ES-I3 (cell line): ENCODE data around the gene NEO1.
"Not testable (repeated sequence)": the region's sequence is repeated elsewhere in the genome, so short reads cannot be mapped to it uniquely, and the experiment has no call there.

ENCODE experiments used
- H3K36me3 ChIP-seq: 2 replicates; pipeline ENCODE4 v1.6.1; 2013; ENCODE audit warnings: mild to moderate bottlenecking, low read length, control low read depth, moderate library complexity; ENCODE audit not compliant: insufficient read depth
- H3K4me1 ChIP-seq: 2 replicates; pipeline ENCODE4 v1.6.1; 2013; ENCODE audit warnings: mild to moderate bottlenecking, control low read depth, low read length; ENCODE audit not compliant: insufficient read depth
- H3K9ac ChIP-seq: 2 replicates; pipeline ENCODE4 v1.6.1; 2013; ENCODE audit warnings: low read depth, mild to moderate bottlenecking, low read length, moderate library complexity
- H3K9me3 ChIP-seq: 2 replicates; pipeline ENCODE4 v1.6.1; 2013; ENCODE audit warnings: mild to moderate bottlenecking, low read length, moderate library complexity; ENCODE audit not compliant: control insufficient read depth, insufficient read depth

The NEO1 gene

DNA sequence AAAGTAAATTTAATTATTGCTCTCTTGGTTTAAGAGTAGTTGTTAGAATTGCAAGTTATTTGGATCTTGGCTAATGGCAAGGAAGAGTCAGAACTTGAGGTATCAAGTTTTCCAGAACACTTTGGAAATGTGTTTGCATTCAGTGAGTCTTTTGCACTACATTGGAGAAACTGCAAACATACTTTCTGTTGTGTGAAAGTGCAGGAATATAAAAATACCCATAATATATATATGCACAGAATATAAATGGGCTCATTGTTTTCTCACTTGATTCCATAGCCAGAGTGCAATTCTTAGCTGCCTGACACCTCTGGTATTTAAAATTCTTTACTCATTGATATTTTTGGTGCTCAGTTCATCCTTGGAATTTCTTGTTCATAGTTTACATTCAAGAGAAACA is 223.6 kb downstream of the NEO1 start:
- no peaks in the 10 kb centered on the region for H3K36me3 ChIP-seq
- no peaks in the 10 kb centered on the region for H3K9me3 ChIP-seq
- no peak overlapping the region for H3K9ac ChIP-seq
- no peaks in the 10 kb centered on the region for H3K4me1 ChIP-seq

DNA sequence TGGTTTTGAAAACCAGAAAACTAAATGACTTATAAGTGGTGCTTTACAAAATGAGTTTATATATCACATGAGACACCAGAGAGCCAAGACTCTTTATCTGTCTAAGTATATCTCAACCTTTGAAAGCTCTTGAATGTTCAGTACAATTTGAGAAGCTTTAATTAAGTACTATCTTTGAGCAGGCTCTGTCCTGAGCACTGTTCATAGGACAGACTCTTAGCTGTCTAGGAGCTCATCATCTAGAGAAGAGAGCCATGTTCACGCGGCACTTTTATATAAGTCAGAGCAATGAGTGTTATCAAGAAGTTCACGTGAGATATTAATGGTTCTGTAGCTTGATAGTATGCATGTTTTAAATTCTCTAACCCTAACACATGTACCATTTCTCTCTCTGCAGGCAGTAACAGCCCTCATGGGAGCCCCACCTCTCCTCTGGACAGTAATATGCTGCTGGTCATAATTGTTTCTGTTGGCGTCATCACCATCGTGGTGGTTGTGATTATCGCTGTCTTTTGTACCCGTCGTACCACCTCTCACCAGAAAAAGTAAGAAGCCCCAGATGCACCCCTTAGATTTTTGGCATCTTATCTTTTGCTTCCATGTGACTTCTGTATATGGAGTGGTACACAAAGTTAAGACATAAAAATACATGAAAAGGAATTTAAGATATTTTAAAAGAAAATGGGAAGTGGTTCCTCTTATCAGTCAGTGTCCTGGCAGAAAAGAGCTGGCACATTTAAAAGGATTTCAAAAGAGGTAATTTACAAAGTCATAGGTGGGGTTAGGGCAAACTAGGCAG is 230.5 kb downstream of the NEO1 start:
- Histone ChIP-seq H3K4me1 (no peaks in the 10 kb centered on the region), H3K36me3 (peaks cover 5% of the 10 kb centered on the region; the same call in 1 of the 2 replicates), H3K9ac (no peak overlapping the region), H3K9me3 (no peaks in the 10 kb centered on the region)

DNA sequence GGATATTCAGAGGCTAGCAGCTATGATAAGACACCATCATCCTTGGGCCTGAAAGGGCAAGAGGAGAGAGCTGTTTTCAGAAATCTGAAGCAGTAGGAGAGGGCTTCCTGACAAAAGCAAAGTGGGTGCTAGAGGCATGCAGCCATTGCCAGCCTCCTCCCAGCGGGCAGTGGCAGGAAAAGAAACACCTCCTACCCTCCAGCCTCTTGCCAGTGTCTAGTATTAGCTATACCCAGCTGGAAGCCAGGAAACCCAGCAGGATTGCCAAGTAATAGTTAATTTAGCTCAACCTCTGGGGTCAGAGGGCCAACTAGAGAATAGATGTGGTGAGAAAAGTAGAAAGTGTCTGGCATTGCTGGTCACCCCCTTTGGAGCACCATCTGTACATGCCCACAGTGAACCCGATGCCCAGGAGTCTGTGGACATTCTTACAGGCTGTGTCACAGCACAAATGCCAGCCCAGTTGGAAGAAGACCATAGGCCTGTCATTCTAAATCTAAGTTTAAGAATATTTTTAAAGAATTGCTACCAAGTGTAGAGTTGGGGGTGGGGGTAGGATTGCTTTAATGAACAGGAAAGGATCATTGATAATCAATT is 231.2 kb downstream of the NEO1 start:
- no peaks in the 10 kb centered on the region for H3K4me1 ChIP-seq
- H3K9me3 ChIP-seq, result no peaks in the 10 kb centered on the region
- H3K36me3 ChIP-seq, result peaks cover 5% of the 10 kb centered on the region; the same call in 1 of the 2 replicates
- no peak overlapping the region for H3K9ac ChIP-seq

DNA sequence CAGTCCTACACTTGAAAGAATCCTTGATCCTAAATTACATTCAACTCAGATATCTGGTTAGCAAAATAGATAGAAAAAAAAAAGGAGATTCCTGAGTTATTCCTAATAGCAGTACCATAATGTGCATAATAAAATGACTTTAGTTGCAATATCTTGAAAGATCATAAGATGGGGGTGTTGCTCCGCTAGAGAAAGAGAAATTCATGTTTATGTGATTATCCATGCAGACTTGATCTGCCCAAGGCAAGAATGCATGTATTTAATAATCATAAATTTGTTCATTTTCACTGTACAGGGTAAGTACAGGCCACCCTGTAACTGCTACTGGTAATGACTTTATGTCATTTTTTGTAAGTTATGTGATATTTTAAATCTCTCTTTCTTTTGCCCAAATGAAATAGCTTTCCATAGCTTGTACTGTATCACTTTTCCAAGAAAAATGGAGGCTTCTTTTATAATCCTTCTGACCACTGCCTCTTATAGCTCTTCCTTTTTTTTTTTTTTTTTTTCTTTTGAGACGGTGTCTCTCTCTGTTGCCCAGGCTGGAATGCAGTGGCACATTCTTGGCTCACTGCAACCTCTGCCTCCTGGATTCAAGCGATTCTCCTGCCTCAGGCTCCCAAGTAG is 231.9 kb downstream of the NEO1 start:
- Histone ChIP-seq H3K9me3 (no peaks in the 10 kb centered on the region), H3K36me3 (peaks cover 5% of the 10 kb centered on the region; the same call in 1 of the 2 replicates), H3K9ac (no peak overlapping the region), H3K4me1 (no peaks in the 10 kb centered on the region)

DNA sequence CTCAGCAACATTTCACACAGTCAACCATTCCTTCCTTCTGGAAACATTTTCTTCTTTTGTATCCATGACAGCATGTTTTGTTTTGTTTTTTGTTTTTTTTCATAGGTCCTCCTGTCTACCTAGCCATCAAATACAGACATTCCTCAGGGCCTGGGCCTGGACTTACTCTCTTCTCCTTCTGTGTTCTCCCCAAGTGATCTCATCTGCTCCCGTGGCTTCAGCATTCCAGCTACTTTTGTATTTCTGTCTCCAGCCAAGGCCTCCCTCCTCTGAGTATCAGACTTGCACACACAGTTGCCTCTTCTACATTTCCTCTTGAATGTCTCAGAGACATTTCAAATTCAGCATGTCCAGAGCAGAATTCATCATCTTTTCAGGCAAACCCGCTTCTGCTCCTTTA is 234.0 kb downstream of the NEO1 start:
- Histone ChIP-seq H3K36me3 (peaks cover 5% of the 10 kb centered on the region; the same call in 1 of the 2 replicates), H3K9ac (no peak overlapping the region), H3K9me3 (no peaks in the 10 kb centered on the region)

DNA sequence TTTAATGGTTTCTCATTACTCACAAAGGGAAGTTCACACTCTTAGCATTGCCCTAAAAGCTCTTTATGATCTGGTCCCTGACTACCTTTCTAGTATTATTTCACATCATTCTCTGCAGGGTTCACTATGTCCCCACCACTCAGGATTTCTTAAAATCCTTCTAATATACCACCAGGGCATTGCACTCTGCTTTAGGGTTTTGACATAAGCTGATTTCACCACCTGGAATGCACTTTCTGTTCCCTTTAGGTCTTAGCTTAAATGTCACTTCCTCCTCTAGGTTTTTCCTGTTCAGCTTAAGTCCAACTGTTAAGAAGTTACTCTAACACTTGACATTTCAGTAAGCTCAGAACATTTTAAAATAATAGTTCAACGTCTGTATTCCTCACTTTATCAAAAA is 234.8 kb downstream of the NEO1 start:
- no peak overlapping the region for H3K9ac ChIP-seq
- H3K4me1 ChIP-seq, result no peaks in the 10 kb centered on the region
- no peaks in the 10 kb centered on the region for H3K9me3 ChIP-seq
- H3K36me3 ChIP-seq, result peaks cover 5% of the 10 kb centered on the region; the same call in 1 of the 2 replicates

More for the DNA sequence above, 234.0 kb downstream of the NEO1 start:
- H3K4me1 ChIP-seq, result no peaks in the 10 kb centered on the region

DNA sequence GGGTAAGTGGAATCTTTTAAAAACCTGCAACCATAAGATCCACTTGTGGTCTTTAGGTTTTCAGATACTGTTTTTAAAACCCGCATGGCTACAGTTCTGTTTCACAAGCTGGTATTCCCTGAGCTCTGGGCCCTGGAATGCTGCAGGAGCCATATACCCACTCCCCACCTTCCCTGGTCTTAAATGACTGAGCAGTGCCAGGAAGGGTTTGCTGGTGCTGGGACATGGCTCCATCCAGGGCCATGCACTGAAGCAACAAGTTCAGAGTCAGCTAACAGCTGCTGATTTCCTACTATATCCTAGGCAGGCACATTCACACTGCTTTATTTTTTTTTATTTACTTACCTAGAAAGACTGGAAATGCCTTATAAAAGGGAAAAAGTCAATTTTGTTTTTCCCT is 239.2 kb downstream of the NEO1 start:
- no peaks in the 10 kb centered on the region for H3K9me3 ChIP-seq
- H3K9ac ChIP-seq, result no peak overlapping the region
- H3K4me1 ChIP-seq, result no peaks in the 10 kb centered on the region
- peaks cover 5% of the 10 kb centered on the region; the same call in 1 of the 2 replicates for H3K36me3 ChIP-seq

DNA sequence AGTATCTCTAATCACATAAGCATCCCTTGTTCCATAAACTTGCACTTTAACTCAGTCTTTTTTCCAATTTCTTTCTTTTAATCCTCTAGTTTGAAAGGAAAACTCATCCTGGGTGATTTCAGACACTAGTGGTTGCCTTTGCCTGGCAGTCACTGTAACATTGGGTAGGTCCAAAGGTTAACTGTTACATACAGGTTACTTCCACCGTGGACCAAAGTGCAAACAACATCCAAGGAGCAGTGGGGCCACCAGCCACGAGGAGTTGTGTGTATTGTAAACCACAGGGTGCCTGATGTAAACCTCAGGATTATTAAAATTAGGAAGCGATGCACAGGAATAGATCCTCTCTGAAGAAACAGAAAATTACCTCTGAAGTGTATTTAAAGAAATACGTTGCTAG is 241.5 kb downstream of the NEO1 start:
- H3K4me1 ChIP-seq, result no peaks in the 10 kb centered on the region

DNA sequence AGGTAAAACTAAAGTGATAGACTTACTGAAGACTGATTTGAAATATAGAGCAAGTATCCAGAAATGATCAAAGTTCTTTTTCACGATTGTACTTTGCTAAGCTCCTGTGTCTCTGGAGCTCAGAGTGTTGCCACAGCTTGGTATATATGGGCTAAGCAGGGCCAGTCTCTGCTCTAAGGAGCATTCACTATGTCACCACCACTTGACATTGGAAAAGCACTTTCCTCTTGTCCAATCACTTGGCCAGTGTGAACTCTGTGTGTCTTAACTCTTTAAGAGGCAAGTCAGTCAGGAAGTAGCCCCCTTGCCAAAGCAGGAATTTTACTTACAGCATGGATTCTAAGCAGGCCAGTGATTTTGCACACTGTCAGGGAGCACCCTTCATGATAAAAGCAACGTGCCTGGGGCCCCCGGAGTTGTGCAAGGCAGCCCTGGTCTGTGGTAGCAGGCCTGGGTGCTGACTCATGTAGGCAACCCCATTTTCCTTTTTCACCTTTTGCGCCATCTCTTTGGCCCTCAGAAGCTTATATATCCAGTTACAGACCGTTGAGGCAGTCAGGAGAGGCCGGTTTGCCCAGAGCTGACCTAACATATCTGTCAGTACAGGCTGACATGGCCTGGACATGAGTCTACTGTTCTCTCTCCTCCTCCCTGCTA is 243.5 kb downstream of the NEO1 start:
- H3K9ac ChIP-seq, result no peak overlapping the region
- no peaks in the 10 kb centered on the region for H3K9me3 ChIP-seq
- 0 out of 2 replicates have a peak, but pooled peaks cover 3% of the 10 kb centered on the region for H3K36me3 ChIP-seq
- no peaks in the 10 kb centered on the region for H3K4me1 ChIP-seq

More for the DNA sequence above, 241.5 kb downstream of the NEO1 start:
- no peaks in the 10 kb centered on the region for H3K9me3 ChIP-seq
- 0 out of 2 replicates have a peak, but pooled peaks cover 3% of the 10 kb centered on the region for H3K36me3 ChIP-seq
- no peak overlapping the region for H3K9ac ChIP-seq

DNA sequence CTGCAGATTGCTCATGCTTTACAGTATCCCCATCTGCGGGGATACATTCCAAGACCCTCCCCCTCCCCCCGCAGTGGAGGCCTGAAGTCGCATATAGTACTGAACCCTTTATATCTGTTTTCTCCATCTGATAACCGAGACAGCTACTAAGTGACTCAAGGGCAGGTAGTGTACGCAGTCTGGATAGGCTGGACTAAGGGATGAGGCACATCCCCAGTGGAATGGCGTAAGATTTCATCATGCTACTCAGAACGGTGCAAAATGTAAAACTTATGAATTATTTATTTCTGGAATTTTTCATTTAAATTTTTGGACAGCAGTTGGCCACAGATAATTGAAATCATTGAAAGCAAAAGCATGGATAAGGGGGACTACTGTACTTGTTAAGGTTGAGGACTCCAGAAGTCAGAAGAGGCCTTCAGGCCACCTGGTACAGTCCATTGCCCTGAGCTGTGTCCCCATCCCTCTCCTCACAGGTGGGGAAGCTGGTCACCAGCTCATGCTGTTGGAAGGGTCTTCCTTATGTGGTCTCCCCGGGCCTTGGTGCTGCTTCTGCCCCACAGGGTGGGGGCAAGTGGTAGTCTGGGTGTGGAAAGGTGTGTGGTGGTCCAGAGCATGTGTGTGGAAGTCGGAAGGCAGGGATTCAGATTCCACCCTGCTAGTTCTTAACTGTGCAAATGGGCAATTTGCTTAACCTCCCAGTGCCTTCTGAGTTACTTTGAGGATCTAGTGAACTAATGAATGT is 244.5 kb downstream of the NEO1 start:
- H3K4me1 ChIP-seq, result no peaks in the 10 kb centered on the region
- no peak overlapping the region for H3K9ac ChIP-seq
- H3K36me3 ChIP-seq, result peaks cover 3% of the 10 kb centered on the region; the same call in 1 of the 2 replicates
- H3K9me3 ChIP-seq, result no peaks in the 10 kb centered on the region

DNA sequence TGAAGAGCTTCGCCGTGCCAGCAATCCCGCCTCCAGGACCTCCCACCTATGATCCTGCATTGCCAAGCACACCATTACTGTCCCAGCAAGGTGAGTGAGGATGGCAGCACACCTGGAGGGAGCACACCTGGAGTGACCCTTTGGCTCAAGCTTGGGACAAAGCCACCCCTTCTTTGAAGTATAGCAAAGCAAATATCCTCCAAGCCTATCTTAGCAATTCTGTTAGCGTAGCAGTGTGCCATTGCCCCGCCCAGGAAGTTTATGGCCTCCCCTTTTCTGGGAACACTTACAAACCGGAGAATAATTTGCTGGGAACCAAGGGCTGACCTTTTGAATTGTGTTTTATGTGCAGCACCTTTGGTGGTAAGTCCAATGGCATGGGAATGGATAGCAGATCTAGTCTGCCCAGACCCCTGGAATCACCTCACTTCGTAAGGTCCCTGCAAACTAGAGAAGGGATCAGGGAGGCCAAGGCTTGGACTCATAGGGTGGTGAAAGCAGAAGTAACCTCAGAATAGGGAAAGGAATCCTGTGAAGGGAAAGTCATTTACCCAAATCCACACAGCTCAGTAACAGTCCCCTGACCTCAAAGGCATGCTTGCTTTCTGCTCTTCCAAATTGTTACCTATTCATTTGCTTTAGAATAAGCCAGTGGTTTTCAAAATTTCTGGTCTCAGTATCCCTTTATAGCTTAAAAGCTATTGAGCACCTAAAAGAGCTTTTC is 246.4 kb downstream of the NEO1 start:
- no peak overlapping the region for H3K9ac ChIP-seq
- H3K4me1 ChIP-seq, result no peaks in the 10 kb centered on the region
- H3K36me3 ChIP-seq, result peaks cover 12% of the 10 kb centered on the region; the same call in 1 of the 2 replicates
- H3K9me3 ChIP-seq, result no peaks in the 10 kb centered on the region

DNA sequence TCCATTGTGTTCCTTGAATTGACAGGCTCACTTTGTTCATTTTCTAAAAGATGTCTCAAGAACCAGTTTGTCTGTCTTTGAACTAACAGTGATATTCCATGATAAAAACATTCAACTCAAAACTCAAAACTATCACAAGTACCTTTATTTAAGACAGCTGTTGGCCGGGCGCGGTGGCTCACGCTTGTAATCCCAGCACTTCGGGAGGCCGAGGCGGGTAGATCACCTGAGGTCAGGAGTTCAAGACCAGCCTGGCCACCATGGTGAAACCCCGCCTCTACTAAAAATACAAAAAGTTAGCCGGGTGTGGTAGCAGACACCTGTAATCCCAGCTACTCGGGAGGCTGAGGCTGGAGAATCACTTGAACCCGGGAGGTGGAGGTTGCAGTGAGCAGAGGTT is 248.0 kb downstream of the NEO1 start:
- H3K4me1 ChIP-seq, H3K9me3 ChIP-seq, H3K9ac ChIP-seq: not testable (repeated sequence)
- peaks cover 12% of the 10 kb centered on the region; the same call in 1 of the 2 replicates for H3K36me3 ChIP-seq

DNA sequence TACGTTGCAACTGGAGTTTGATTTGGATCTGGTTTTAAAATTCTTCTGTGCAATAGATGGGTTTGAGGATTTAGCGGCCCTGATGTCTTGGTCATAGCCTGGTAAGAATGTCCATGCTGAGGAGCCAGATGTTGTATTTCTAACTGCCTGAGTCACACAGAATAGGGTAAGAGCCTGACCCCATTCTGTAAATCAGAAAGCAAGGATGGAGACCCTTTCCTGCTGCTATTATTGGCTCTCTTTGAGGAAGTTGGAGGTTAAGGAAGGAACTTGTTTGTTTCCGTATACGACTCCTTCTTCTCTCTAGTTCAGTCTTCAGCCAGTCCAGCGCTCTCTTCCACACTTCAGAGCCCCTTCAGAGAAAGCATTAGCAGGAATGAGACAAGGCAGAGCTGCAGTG is 251.4 kb downstream of the NEO1 start:
- Histone ChIP-seq H3K9me3 (no peaks in the 10 kb centered on the region), H3K9ac (no peak overlapping the region), H3K4me1 (no peaks in the 10 kb centered on the region), H3K36me3 (peaks cover 10% of the 10 kb centered on the region; the same call in 1 of the 2 replicates)
